Stimulated activated CD8-positive, alpha-beta memory T cell treated with anti-CD3 and anti-CD28 coated beads, Interleukin-15, amount 100 ng/mL, for 1 hour (primary cell): ENCODE measurements around the gene FHIP1B.

ENCODE experiments used
- DNase-seq: peaks from one replicate; pipeline ENCODE4 v3.0.0-alpha.2; 2020; ENCODE audit warnings: low read depth

The FHIP1B gene

GRCh38 chr11:6200975-6201374 lies 33.5 kb downstream of the FHIP1B start:
- DNase-seq: no peak

- DNase-seq: no peak
Observed at GRCh38 chr11:6199174-6199810, 35.1 kb downstream of the FHIP1B start, which contains the start of gene OR52W1. OR52W1 (plus strand) TSS chr11:6199224; CDS start chr11:6199224, 0 bp downstream.

GRCh38 chr11:6197466-6198200 lies 36.8 kb downstream of the FHIP1B start:
- no peak for DNase-seq

- no peak for DNase-seq
Observed at GRCh38 chr11:6196396-6196795, 38.0 kb downstream of the FHIP1B start.

GRCh38 chr11:6194065-6194581 lies 40.3 kb downstream of the FHIP1B start:
- DNase-seq: no peak

- DNase-seq: no peak
Observed at GRCh38 chr11:6191742-6192141, 42.7 kb downstream of the FHIP1B start.

- no peak for DNase-seq
Observed at GRCh38 chr11:6175440-6175839, 59.0 kb downstream of the FHIP1B start.

- DNase-seq: no peak
Observed at GRCh38 chr11:6170226-6170625, 64.2 kb downstream of the FHIP1B start, which contains the start of gene OR52B2. OR52B2 (minus strand) TSS chr11:6170326; CDS start chr11:6170326, 0 bp downstream.
